A549 (cell line): ENCODE results near the gene PLD1. TPM values are rescaled to one million over a fixed set of nuclear protein-coding genes. Genes with fewer than 3 reads are reported as not detected.
A peak's percentile ranks its signal among the peaks of the same experiment; 100 is the strongest.
"Not testable (repeated sequence)": the region's sequence is repeated elsewhere in the genome, so short reads cannot be mapped to it uniquely, and the experiment has no call there.

ENCODE experiments used
- ATAC-seq, 2 experiments: fragments of 200-7000 bp in 1 of 2; fragments of >200 bp in 1 of 2; cut with Nextera tagmentation in 1 of 2; cut with Tn5 transposase in 1 of 2; 3 replicates each; pipeline versions ENCODE4 v1.8.0 to v1.9.1; 2018 to 2020; ENCODE audit warnings: mild to moderate bottlenecking in 1 of 2, moderate library complexity in 1 of 2
- CTCF ChIA-PET: fragments of 300-600 bp; sonication (Branson Sonifier 250); formaldehyde crosslinking; extraction: SDS; loops from one replicate; lab custom pipeline; 2021; ENCODE audit warnings: antibody characterized with exemption, inconsistent platforms; lab: Yijun Ruan, JAX
- POLR2A ChIA-PET: fragments of 350-600 bp; formaldehyde crosslinking; extraction: SDS; loops from one replicate; lab custom pipeline; 2021; ENCODE audit warnings: antibody characterized with exemption, inconsistent platforms; lab: Yijun Ruan, JAX
- DNase-seq, 2 experiments: peaks; one replicate each; pipeline versions ENCODE4 v3.0.0 to v3.0.0-alpha.2; 2011 to 2016; ENCODE audit warnings: low read depth in 1 of 2, low spot score in 1 of 2
- FAIRE-seq: peaks from 2 replicates; lab custom pipeline; 2011; peaks lifted over from hg19 to GRCh38; lab: Jason Lieb, UNC
- H3K27ac ChIP-seq, 2 experiments: fragments of >200 bp; sonication (Bioruptor Twin); formaldehyde crosslinking; 3 replicates each; pipeline ENCODE4 v1.5.1; 2016 to 2017
- H3K4me1 ChIP-seq: fragments of >200 bp; sonication (Bioruptor Twin); formaldehyde crosslinking; 3 replicates; pipeline ENCODE4 v1.6.1; 2016
- H3K4me2 ChIP-seq: fragments of >200 bp; sonication (Bioruptor Twin); formaldehyde crosslinking; 3 replicates; pipeline ENCODE4 v1.6.1; 2016
- H3K4me3 ChIP-seq: fragments of >200 bp; sonication (Bioruptor Twin); formaldehyde crosslinking; 3 replicates; pipeline ENCODE4 v1.5.1; 2016
- H3K9me3 ChIP-seq: fragments of >200 bp; sonication (Bioruptor Twin); formaldehyde crosslinking; 3 replicates; pipeline ENCODE4 v1.6.1; 2016
- CBX8 ChIP-seq: fragments of 200-600 bp; sonication (generic); IDR thresholded peaks from 2 replicates; pipeline ENCODE4 v1.6.1; 2016
- E2F6 ChIP-seq: IDR thresholded peaks from 2 replicates; pipeline ENCODE4 v1.6.1; 2012; ENCODE audit warnings: low read depth, borderline replicate concordance
- EHMT2 ChIP-seq: fragments of 200-600 bp; sonication (generic); IDR thresholded peaks from 2 replicates; pipeline ENCODE4 v1.6.1; 2016; ENCODE audit warnings: antibody characterized with exemption, low read depth, mild to moderate bottlenecking, moderate library complexity
- FOSB ChIP-seq: fragments of 250-450 bp; sonication (Bioruptor Pico); IDR thresholded peaks from 2 replicates; pipeline ENCODE4 v1.5.0; 2020; ENCODE audit warnings: mild to moderate bottlenecking, moderate library complexity
- HDAC2 ChIP-seq: fragments of 200-600 bp; sonication (generic); IDR thresholded peaks from 2 replicates; pipeline ENCODE4 v1.6.1; 2016
- HOXB5 ChIP-seq: fragments of 250-450 bp; sonication (Bioruptor Pico); IDR thresholded peaks from 2 replicates; pipeline ENCODE4 v1.5.0; 2020; ENCODE audit warnings: mild to moderate bottlenecking, moderate library complexity
- KDM5A ChIP-seq: fragments of 200-600 bp; sonication (generic); IDR thresholded peaks from 2 replicates; pipeline ENCODE4 v1.6.1; 2016; ENCODE audit warnings: antibody characterized with exemption, mild to moderate bottlenecking
- MAFK ChIP-seq: fragments of 450-650 bp; IDR thresholded peaks from 2 replicates; pipeline ENCODE4 v1.6.1; 2014; ENCODE audit not compliant: partially characterized antibody
- MAZ ChIP-seq: fragments of 150-350 bp; IDR thresholded peaks from 2 replicates; pipeline ENCODE4 v1.6.1; 2014; ENCODE audit warnings: antibody characterized with exemption, low read depth, low read length, borderline replicate concordance
- PHF8 ChIP-seq: fragments of 200-600 bp; sonication (generic); IDR thresholded peaks from 2 replicates; pipeline ENCODE4 v1.6.1; 2016; ENCODE audit warnings: low read depth, mild to moderate bottlenecking, antibody characterized with exemption, moderate library complexity, borderline replicate concordance
- RARB ChIP-seq: fragments of 250-450 bp; sonication (Bioruptor Pico); IDR thresholded peaks from 2 replicates; pipeline ENCODE4 v1.8.0; 2021; ENCODE audit warnings: mild to moderate bottlenecking, moderate library complexity
- RCOR1 ChIP-seq: fragments of 150-350 bp; IDR thresholded peaks from 2 replicates; pipeline ENCODE4 v1.6.1; 2014; ENCODE audit warnings: antibody characterized with exemption, low read length, low read depth
- SMC3 ChIP-seq: fragments of >200 bp; sonication (Bioruptor Twin); formaldehyde crosslinking; IDR thresholded peaks from 3 replicates; pipeline ENCODE4 v1.6.1; 2018; ENCODE audit warnings: inconsistent platforms
- TFCP2L1 ChIP-seq: fragments of 250-450 bp; sonication (Bioruptor Pico); IDR thresholded peaks from 2 replicates; pipeline ENCODE4 v1.5.0; 2021; ENCODE audit warnings: mild to moderate bottlenecking
- TP53 ChIP-seq: fragments of 250-450 bp; sonication (Bioruptor Pico); IDR thresholded peaks from 2 replicates; pipeline ENCODE4 v1.5.0; 2021; ENCODE audit warnings: mild to moderate bottlenecking, moderate library complexity
- WGBS: methylation state at CpG from one replicate; pipeline ENCODE4 v1.1.6; 2017; ENCODE audit errors: missing lambda C conversion rate; 5-methylcytosine and 5-hydroxymethylcytosine counted together
- polyA plus RNA-seq, 4 experiments: library from polyadenylated mRNA; depleted of rRNA in 3 of 4; stranded (reverse); fragments of >200 nt; fragmentation: RNase III in 1 of 4; extraction: RNeasy Plus Mini Kit Qiagen cat#74134 plus additional on column Dnase treatment in 1 of 4; gene quantifications; 2 replicates in 3 of 4; 3 replicates in 1 of 4; pipeline ENCODE4 v1.2.3, GENCODE V29; 2011 to 2017

Gene PLD1
- polyA plus RNA-seq, 2 of the 4 experiments (the other 2 are of a cell fraction) = 6.6 to 27.2 TPM

- no peaks in the 10 kb centered on the region for H3K9me3 ChIP-seq
- TF ChIP-seq TFCP2L1 = no peak
- no peak for TF ChIP-seq CBX8
- ChIA-PET POLR2A (no interaction called here), CTCF (interaction anchor here (0.6 kb wide), 1 partner anchor 640 kb away, joined by 3 read pairs; no protein-coding TSS in a partner anchor)
- no peak overlapping the region for H3K27ac ChIP-seq
- 90% methylated on average over 2 of the region's 2 CpGs for WGBS
- no peak overlapping the region for H3K4me2 ChIP-seq
- DNase-seq (no peak), FAIRE-seq (no peak), ATAC-seq (no peak)
- H3K4me1 ChIP-seq = no peaks in the 10 kb centered on the region
- H3K4me3 ChIP-seq = no peak overlapping the region
These were observed 62.9 kb downstream of the PLD1 start for GRCh38 chr3:171747223-171747920.

- 85% methylated on average over 10 of the region's 11 CpGs for WGBS
- H3K27ac ChIP-seq, H3K9me3 ChIP-seq, DNase-seq, POLR2A ChIA-PET, H3K4me2 ChIP-seq, ATAC-seq, FAIRE-seq, H3K4me3 ChIP-seq, H3K4me1 ChIP-seq: not testable (repeated sequence)
- CTCF ChIA-PET = interaction anchor here (0.6 kb wide), 1 partner anchor 640 kb away, joined by 3 read pairs; no protein-coding TSS in a partner anchor
- peak; percentile 67 for TF ChIP-seq MAFK
- TF ChIP-seq, all 56 proteins: peak for 1; not testable (repeated sequence) for 55
These were observed 63.7 kb downstream of the PLD1 start for GRCh38 chr3:171746320-171747222.

GRCh38 chr3:171745577-171746319 is 64.5 kb downstream of the PLD1 start:
- ChIA-PET CTCF (no interaction called here), POLR2A (no interaction called here)
- no peak for DNase-seq
- FAIRE-seq = no peak
- no peaks in the 10 kb centered on the region for H3K9me3 ChIP-seq
- WGBS = 89% methylated on average over 8 of the region's 40 CpGs
- H3K27ac ChIP-seq = no peak overlapping the region
- no peak for TF ChIP-seq E2F6
- TF ChIP-seq FOSB = no peak
- TF ChIP-seq CBX8 = no peak
- TF ChIP-seq TFCP2L1 = no peak
- TF ChIP-seq PHF8 = no peak
- no peak for TF ChIP-seq MAZ
- TF ChIP-seq HOXB5 = no peak
- TF ChIP-seq SMC3 = no peak
- TF ChIP-seq RARB (CRISPR knock-in tag) = no peak
- no peak for ATAC-seq
- no peak overlapping the region for H3K4me3 ChIP-seq
- H3K4me1 ChIP-seq = no peaks in the 10 kb centered on the region
- H3K4me2 ChIP-seq = no peak overlapping the region

- no peak for DNase-seq
- TF ChIP-seq EHMT2 (no peak), HOXB5 (no peak), KDM5A (no peak), SMC3 (no peak), RCOR1 (no peak), TP53 (CRISPR knock-in tag) (no peak), HDAC2 (no peak)
- Histone ChIP-seq H3K4me1 (no peaks in the 10 kb centered on the region), H3K9me3 (no peaks in the 10 kb centered on the region), H3K4me2 (no peak overlapping the region), H3K27ac (no peak overlapping the region), H3K4me3 (no peak overlapping the region)
- 88% methylated on average over 5 of the region's 5 CpGs for WGBS
- POLR2A ChIA-PET = no interaction called here
- no peak for FAIRE-seq
- CTCF ChIA-PET = interaction anchor here (1.0 to 1.4 kb wide), 3 partner anchors 13 to 85 kb away, joined by 4 to 5 read pairs (median 5); no protein-coding TSS in a partner anchor
- ATAC-seq = no peak
These were observed 66.0 kb downstream of the PLD1 start for GRCh38 chr3:171744158-171744741.
